Stomach (tissue), 9 donors: Measurements from ENCODE around the gene LRRC8B. TPM values are rescaled to one million over a fixed set of nuclear protein-coding genes. Genes with fewer than 3 reads are reported as not detected.

Experiments used
- DNase-seq, 2 donors: peaks; one replicate each; pipeline versions ENCODE4 v3.0.0 to v3.0.0-alpha.2; 2013 to 2019
- H3K27ac ChIP-seq, 5 donors: fragments of 200-600 bp in 4 of 5; sonication (generic) in 4 of 5; one replicate each; pipeline ENCODE4 v1.5.1; 2013 to 2019; ENCODE audit warnings: mild to moderate bottlenecking in 1 of 5, moderate library complexity in 1 of 5
- H3K27me3 ChIP-seq, 3 donors: fragments of 200-600 bp; sonication (generic); one replicate each; pipeline ENCODE4 v1.5.1; 2017 to 2019; ENCODE audit warnings: mixed run types in 1 of 3
- H3K36me3 ChIP-seq, 4 donors: fragments of 200-600 bp; sonication (generic); 1 replicate in 3 of 4; 2 replicates in 1 of 4; pipeline ENCODE4 v1.5.1; 2016 to 2019
- H3K4me1 ChIP-seq, 4 donors: fragments of 200-600 bp; sonication (generic); one replicate each; pipeline ENCODE4 v1.5.1; 2016 to 2019
- H3K4me3 ChIP-seq, 4 donors: fragments of 200-600 bp; sonication (generic) in 3 of 4; one replicate each; pipeline ENCODE4 v1.5.1; 2016 to 2019; ENCODE audit warnings: mild to moderate bottlenecking in 1 of 4
- H3K9me3 ChIP-seq, 4 donors: fragments of 200-600 bp; sonication (generic); one replicate each; pipeline ENCODE4 v1.5.1; 2016 to 2019
- EP300 ChIP-seq: sonication (generic); formaldehyde crosslinking; IDR thresholded peaks from one replicate; pipeline ENCODE4 v1.6.1; 2017; ENCODE audit warnings: antibody characterized with exemption
- POLR2A ChIP-seq, 4 donors: fragments of 450-650 bp; IDR thresholded peaks; one replicate each; pipeline ENCODE4 v1.6.1; 2016; ENCODE audit warnings: antibody characterized with exemption in 4 of 4, control low read depth in 2 of 4, mild to moderate bottlenecking in 1 of 4, moderate library complexity in 1 of 4
- POLR2AphosphoS5 ChIP-seq, 3 donors: sonication (generic); formaldehyde crosslinking; IDR thresholded peaks; one replicate each; pipeline ENCODE4 v1.6.1; 2016; ENCODE audit warnings: antibody characterized with exemption in 3 of 3
- WGBS, 5 donors: extraction: QIAGEN DNeasy Blood & Tissue Kit in 3 of 5; methylation state at CpG; one replicate each; pipeline versions ENCODE4 v1.1.5 to v1.1.7; 2013 to 2018; 5-methylcytosine and 5-hydroxymethylcytosine counted together
- intact Hi-C: fragments of 100-400 bp; cut with DNase I; formaldehyde crosslinking; loops from one replicate; pipeline ENCODE4 v1.15.1; 2023; ENCODE audit warnings: low total_unique reads
- polyA plus RNA-seq, 3 donors: library from polyadenylated mRNA; stranded (reverse); fragments of 200-250 nt; gene quantifications; one replicate each; pipeline ENCODE4 v1.2.3, GENCODE V29; 2013
- total RNA-seq, 5 donors: library from RNA; depleted of rRNA; stranded (reverse); fragments of >200 nt; gene quantifications; one replicate each; pipeline versions ENCODE4 v1.1.0 to v1.2.3, GENCODE V29; 2014 to 2016
- TF ChIP-seq, protein P1 (sequence below), 7 experiments: fragments of 450-650 bp in 4 of 7; fragments of 200-600 bp in 3 of 7; sonication (generic) in 3 of 7; IDR thresholded peaks; one replicate each; pipeline ENCODE4 v1.5.1; 2016 to 2019; ENCODE audit warnings: antibody characterized with exemption in 7 of 7, control low read depth in 2 of 7, mild to moderate bottlenecking in 1 of 7
- donor health status: healthy with polysubstance abuse.
- donor health status: Bipolar disorder and iron deficiency.
- donor health status: healthy.

The LRRC8B gene
- total and polyA plus RNA-seq, 8 donors, result 1.2 to 27.4 (median 7.1) TPM

DNA sequence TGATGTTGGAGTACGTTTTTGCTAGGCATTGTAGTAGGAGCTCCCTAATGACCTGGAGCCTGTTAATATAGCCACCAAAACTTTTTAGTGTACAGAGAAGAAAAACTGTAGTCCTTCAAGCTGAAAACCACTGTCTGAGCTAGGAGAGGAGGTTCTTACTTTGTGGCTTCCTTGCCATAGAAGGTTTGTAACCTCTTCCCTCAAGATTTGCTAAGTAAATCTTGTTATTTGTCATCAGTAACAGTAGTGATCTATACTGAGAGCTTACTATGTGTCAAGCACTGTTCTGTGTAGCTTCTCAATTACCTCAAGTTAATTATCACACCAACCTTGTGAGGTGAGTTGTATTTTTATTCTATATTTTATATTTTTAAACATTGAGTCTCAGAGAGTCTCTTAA, 87.1 kb downstream of the LRRC8B start:
- DNase-seq, result no peak
- Histone ChIP-seq H3K36me3 (no peaks in the 10 kb centered on the region), H3K4me3 (no peak overlapping the region), H3K9me3 (no peaks in the 10 kb centered on the region), H3K27ac (no peak overlapping the region), H3K4me1 (no peaks in the 10 kb centered on the region), H3K27me3 (no peaks in the 10 kb centered on the region)
- intact Hi-C loops, result no loop called here
- 64 to 90% (median 79%) methylated on average over 1 of the region's 1 CpG for WGBS, 5 donors
- TF ChIP-seq, protein P1, sequence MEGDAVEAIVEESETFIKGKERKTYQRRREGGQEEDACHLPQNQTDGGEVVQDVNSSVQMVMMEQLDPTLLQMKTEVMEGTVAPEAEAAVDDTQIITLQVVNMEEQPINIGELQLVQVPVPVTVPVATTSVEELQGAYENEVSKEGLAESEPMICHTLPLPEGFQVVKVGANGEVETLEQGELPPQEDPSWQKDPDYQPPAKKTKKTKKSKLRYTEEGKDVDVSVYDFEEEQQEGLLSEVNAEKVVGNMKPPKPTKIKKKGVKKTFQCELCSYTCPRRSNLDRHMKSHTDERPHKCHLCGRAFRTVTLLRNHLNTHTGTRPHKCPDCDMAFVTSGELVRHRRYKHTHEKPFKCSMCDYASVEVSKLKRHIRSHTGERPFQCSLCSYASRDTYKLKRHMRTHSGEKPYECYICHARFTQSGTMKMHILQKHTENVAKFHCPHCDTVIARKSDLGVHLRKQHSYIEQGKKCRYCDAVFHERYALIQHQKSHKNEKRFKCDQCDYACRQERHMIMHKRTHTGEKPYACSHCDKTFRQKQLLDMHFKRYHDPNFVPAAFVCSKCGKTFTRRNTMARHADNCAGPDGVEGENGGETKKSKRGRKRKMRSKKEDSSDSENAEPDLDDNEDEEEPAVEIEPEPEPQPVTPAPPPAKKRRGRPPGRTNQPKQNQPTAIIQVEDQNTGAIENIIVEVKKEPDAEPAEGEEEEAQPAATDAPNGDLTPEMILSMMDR (IDR thresholded peaks at IDR 0.05), result no peak
- TF ChIP-seq POLR2AphosphoS5 (IDR thresholded peaks at IDR 0.05), result no peak
- TF ChIP-seq EP300, result no peak
- no peak for TF ChIP-seq POLR2A (IDR thresholded peaks at IDR 0.05)

GRCh38 chr1:89613928-89614327, 89.3 kb downstream of the LRRC8B start:
- H3K4me3 ChIP-seq, result no peak overlapping the region
- no peaks in the 10 kb centered on the region for H3K9me3 ChIP-seq
- intact Hi-C loops, result no loop called here
- 82 to 94% (median 87%) methylated on average over 7 of the region's 7 CpGs for WGBS, 5 donors
- no peak overlapping the region for H3K27ac ChIP-seq
- TF ChIP-seq POLR2AphosphoS5 (IDR thresholded peaks at IDR 0.05) (no peak), POLR2A (IDR thresholded peaks at IDR 0.05) (no peak), EP300 (no peak)
- TF ChIP-seq, protein P1 (IDR thresholded peaks at IDR 0.05), result no peak
- DNase-seq, result no peak
- no peaks in the 10 kb centered on the region for H3K27me3 ChIP-seq
- no peaks in the 10 kb centered on the region for H3K36me3 ChIP-seq
- no peaks in the 10 kb centered on the region for H3K4me1 ChIP-seq

GRCh38 chr1:89615676-89616598, 91.3 kb downstream of the LRRC8B start:
- DNase-seq, result peak; percentile 22 to 39
- no peak overlapping the region for H3K4me3 ChIP-seq
- 47 to 81% (median 69%) methylated on average over 2 to 3 of the region's 3 CpGs for WGBS, 5 donors
- H3K27ac ChIP-seq, result no peak overlapping the region
- H3K4me1 ChIP-seq, result no peaks in the 10 kb centered on the region
- intact Hi-C loops, result no loop called here
- H3K9me3 ChIP-seq, result no peaks in the 10 kb centered on the region
- no peaks in the 10 kb centered on the region for H3K27me3 ChIP-seq
- no peaks in the 10 kb centered on the region for H3K36me3 ChIP-seq
- no peak for TF ChIP-seq EP300
- TF ChIP-seq, protein P1 (IDR thresholded peaks at IDR 0.05), result peak in 3 of 7 experiments; percentile 17 to 29 (median 25)
- TF ChIP-seq POLR2AphosphoS5 (IDR thresholded peaks at IDR 0.05), result no peak
- TF ChIP-seq POLR2A (IDR thresholded peaks at IDR 0.05), result no peak

DNA sequence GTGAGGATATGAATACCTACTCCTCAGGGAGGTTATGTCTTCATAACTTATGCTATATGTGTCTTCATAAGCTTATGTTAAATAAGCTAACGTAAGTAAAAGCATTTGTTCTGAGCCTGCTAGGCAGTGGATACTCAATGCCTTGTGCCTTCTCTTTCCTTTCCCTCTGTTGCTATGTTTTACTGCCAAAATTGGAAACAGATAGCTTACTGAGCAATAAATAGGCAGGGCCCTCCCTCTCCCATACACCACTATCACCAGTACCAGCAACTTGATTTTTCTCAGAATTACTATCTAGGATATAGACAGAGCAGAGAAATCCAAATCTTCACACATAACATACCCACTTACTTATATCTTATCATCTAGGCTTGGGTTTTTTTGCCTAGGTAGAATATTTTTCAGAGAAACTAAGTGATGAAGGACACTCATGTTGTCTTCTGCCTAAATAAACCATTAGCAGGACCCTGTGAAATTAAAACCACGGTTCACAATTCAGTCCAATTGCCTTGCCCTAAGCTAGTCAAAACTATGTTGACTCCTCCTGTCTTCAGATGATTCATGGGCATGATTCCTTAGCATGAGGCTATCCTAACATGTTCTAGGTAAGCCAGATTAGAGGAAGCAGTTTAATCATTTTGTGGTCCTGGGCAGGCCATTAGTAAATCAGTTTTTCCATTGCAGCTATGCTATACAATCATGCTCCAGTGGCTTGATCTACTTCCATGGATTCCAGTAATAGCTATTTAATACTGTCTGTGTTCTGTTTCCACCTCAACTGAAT, 92.4 kb downstream of the LRRC8B start:
- H3K27ac ChIP-seq, result no peak overlapping the region
- DNase-seq, result no peak
- 91 to 96% (median 92%) methylated on average over 2 of the region's 2 CpGs for WGBS, 5 donors
- intact Hi-C loops, result no loop called here
- TF ChIP-seq EP300, result no peak
- no peaks in the 10 kb centered on the region for H3K27me3 ChIP-seq
- H3K4me1 ChIP-seq, result no peaks in the 10 kb centered on the region
- no peak overlapping the region for H3K4me3 ChIP-seq
- no peaks in the 10 kb centered on the region for H3K36me3 ChIP-seq
- no peaks in the 10 kb centered on the region for H3K9me3 ChIP-seq
